HEK293 (cell line): ENCODE data around the gene PSMC3.

ENCODE experiments used
- BCL11A ChIP-seq: fragments of 450-650 bp; formaldehyde crosslinking; IDR thresholded peaks from 2 replicates; pipeline ENCODE4 v1.5.1; 2016; ENCODE audit warnings: low read depth, missing biosample characterization, missing genetic modification characterization
- CTCF ChIP-seq: fragments of 450-650 bp; formaldehyde crosslinking; IDR thresholded peaks from 2 replicates; pipeline ENCODE4 v1.5.1; 2016; ENCODE audit warnings: missing biosample characterization, missing genetic modification characterization
- HOXA7 ChIP-seq: sonication (generic); formaldehyde crosslinking; IDR thresholded peaks from 2 replicates; pipeline ENCODE4 v1.8.1; 2022; ENCODE audit warnings: missing genetic modification reagents, borderline replicate concordance
- PBX3 ChIP-seq: sonication (generic); formaldehyde crosslinking; IDR thresholded peaks from 2 replicates; pipeline ENCODE4 v1.8.1; 2022; ENCODE audit warnings: mild to moderate bottlenecking, moderate library complexity, missing genetic modification reagents
- ZBTB1 ChIP-seq: fragments of 450-650 bp; formaldehyde crosslinking; IDR thresholded peaks from 2 replicates; pipeline ENCODE4 v1.5.1; 2016; ENCODE audit warnings: missing biosample characterization, missing genetic modification characterization
- ZNF18 ChIP-seq: fragments of 450-650 bp; formaldehyde crosslinking; IDR thresholded peaks from 2 replicates; pipeline ENCODE4 v1.5.1; 2016; ENCODE audit warnings: missing biosample characterization, missing genetic modification characterization
- ZNF274 ChIP-seq, 2 experiments: fragments of 200-500 bp in 1 of 2; fragments of 450-650 bp in 1 of 2; sonication (Bioruptor generic) in 1 of 2; formaldehyde crosslinking in 1 of 2; IDR thresholded peaks; 2 replicates each; pipeline versions ENCODE4 v1.5.1 to v1.6.1; 2014 to 2016; ENCODE audit warnings: borderline replicate concordance in 1 of 2, inconsistent platforms in 1 of 2, low read length in 1 of 2, missing biosample characterization in 1 of 2, missing genetic modification characterization in 1 of 2
- ZNF585B ChIP-seq: fragments of 450-650 bp; formaldehyde crosslinking; IDR thresholded peaks from 2 replicates; pipeline ENCODE4 v1.5.1; 2016; ENCODE audit warnings: missing biosample characterization, missing genetic modification characterization

GRCh38 chr11:47418454-47419259 lies 7.6 kb downstream of the PSMC3 start:
- TF ChIP-seq ZNF585B (tag by site-specific recombination) (no peak), PBX3 (CRISPR knock-in tag) (no peak), BCL11A (tag by site-specific recombination) (no peak), ZNF18 (tag by site-specific recombination) (no peak), ZNF274 (IDR thresholded peaks at IDR 0.05; ENCODE audit: low read length) (no peak), ZNF274 (tag by site-specific recombination; IDR thresholded peaks at IDR 0.05; ENCODE audit: borderline replicate concordance) (no peak), CTCF (tag by site-specific recombination) (no peak), ZBTB1 (no peak), HOXA7 (CRISPR knock-in tag) (no peak)
